ENCODE results near the gene TOB1. TPM values are rescaled to one million over a fixed set of nuclear protein-coding genes. Genes with fewer than 3 reads are reported as not detected.

TOB1 gene
- total RNA-seq, 1 experiment from 2014 or later: 86.0 TPM

- ChIA-PET RAD21 (ENCODE audit: low non-redundant PET in 1 of 2, low total read pairs in 2 of 2, uncharacterized antibody in 2 of 2, unreplicated experiment in 2 of 2) (no interaction called here), POLR2A (interaction anchor here (1.1 to 3.4 kb wide), 3 partner anchors 12 to 37 kb away, joined by 3 to 28 read pairs (median 6); partner anchors contain the start of gene TOB1), CTCF (no interaction called here)
- ATAC-seq (peak; percentile 8; the same call in 1 of the 2 replicates), DNase-seq (ENCODE audit: low read depth, low spot score) (no peak)
- Histone ChIP-seq H3K36me3 (ENCODE audit: control insufficient read depth in 1 of 2, insufficient read depth in 2 of 2, low read length in 2 of 2) (no peaks in the 10 kb centered on the region), H3K27ac (ENCODE audit: low read depth, low read length) (no peak overlapping the region), H4K20me1 (ENCODE audit: insufficient read depth) (no peaks in the 10 kb centered on the region), H3K9me3 (ENCODE audit: control insufficient read depth in 1 of 2, insufficient read depth in 1 of 2, low read depth in 1 of 2, low read length in 2 of 2) (no peaks in the 10 kb centered on the region), H3K79me2 (ENCODE audit: insufficient read depth, low read length) (no peaks in the 10 kb centered on the region), H3K9me2 (ENCODE audit: insufficient read depth) (no peaks in the 10 kb centered on the region), H3K9ac (ENCODE audit: low read length) (0 out of 2 replicates have a peak overlapping the region, but pooled peaks have one; percentile 1), H3K4me3 (replicated peaks in 1 of 2; ENCODE audit: low read depth in 1 of 2, low read length in 2 of 2) (no peak overlapping the region), H3K4me2 (ENCODE audit: low read length) (peak overlapping the region; percentile 10; the same call in 1 of the 2 replicates), H3K4me1 (ENCODE audit: control insufficient read depth in 1 of 2, insufficient read depth in 2 of 2, low read length in 2 of 2) (peaks cover 17 to 23% of the 10 kb centered on the region in 2 experiments), H2AFZ (ENCODE audit: low read depth, low read length, poor library complexity, severe bottlenecking) (no peak overlapping the region), H3K27me3 (ENCODE audit: insufficient read depth, low read length) (no peaks in the 10 kb centered on the region)
- intact Hi-C loops (cut with micrococcal nuclease): no loop called here
- TF ChIP-seq EZH2 (IDR thresholded peaks at IDR 0.05) (no peak), JUND (IDR thresholded peaks at IDR 0.05) (no peak), EGR1 (IDR thresholded peaks at IDR 0.05; ENCODE audit: low read depth) (no peak)
- BruUV-seq (replicated peaks): no TSS peak
These were observed 37.7 kb upstream of the TOB1 start for GRCh38 chr17:50903604-50904517.

GRCh38 chr17:50902372-50903353, 36.5 kb upstream of the TOB1 start:
- Histone ChIP-seq H3K4me2 (ENCODE audit: low read length) (no peak overlapping the region), H2AFZ (ENCODE audit: low read depth, low read length, poor library complexity, severe bottlenecking) (no peak overlapping the region), H3K9ac (ENCODE audit: low read length) (no peak overlapping the region), H4K20me1 (ENCODE audit: insufficient read depth) (no peaks in the 10 kb centered on the region), H3K36me3 (ENCODE audit: control insufficient read depth in 1 of 2, insufficient read depth in 2 of 2, low read length in 2 of 2) (no peaks in the 10 kb centered on the region), H3K4me3 (replicated peaks in 1 of 2; ENCODE audit: low read depth in 1 of 2, low read length in 2 of 2) (no peak overlapping the region), H3K79me2 (ENCODE audit: insufficient read depth, low read length) (no peaks in the 10 kb centered on the region), H3K27ac (ENCODE audit: low read depth, low read length) (no peak overlapping the region), H3K9me2 (ENCODE audit: insufficient read depth) (no peaks in the 10 kb centered on the region), H3K27me3 (ENCODE audit: insufficient read depth, low read length) (no peaks in the 10 kb centered on the region), H3K4me1 (ENCODE audit: control insufficient read depth in 1 of 2, insufficient read depth in 2 of 2, low read length in 2 of 2) (peaks cover 18 to 22% of the 10 kb centered on the region in 2 experiments), H3K9me3 (ENCODE audit: control insufficient read depth in 1 of 2, insufficient read depth in 1 of 2, low read depth in 1 of 2, low read length in 2 of 2) (no peaks in the 10 kb centered on the region)
- no peak for ATAC-seq
- BruUV-seq (replicated peaks): no TSS peak
- POLR2A ChIA-PET: interaction anchor here (2.1 kb wide), 1 partner anchor 36 kb away, joined by 6 read pairs; the partner anchor contains the start of gene TOB1
- CTCF ChIA-PET: no interaction called here
- RAD21 ChIA-PET (ENCODE audit: low non-redundant PET in 1 of 2, low total read pairs in 2 of 2, uncharacterized antibody in 2 of 2, unreplicated experiment in 2 of 2): no interaction called here
- DNase-seq (ENCODE audit: low read depth, low spot score): no peak
- intact Hi-C loops (cut with micrococcal nuclease): no loop called here
- TF ChIP-seq SP1 (IDR thresholded peaks at IDR 0.05; ENCODE audit: low read depth) (no peak), FOSL1 (IDR thresholded peaks at IDR 0.05; ENCODE audit: low read depth) (no peak), ZFX (IDR thresholded peaks at IDR 0.05) (no peak), CEBPB (IDR thresholded peaks at IDR 0.05; ENCODE audit: low read depth) (no peak), SRF (IDR thresholded peaks at IDR 0.05; ENCODE audit: low read depth) (no peak), ELF1 (IDR thresholded peaks at IDR 0.05; ENCODE audit: borderline replicate concordance, low read depth) (no peak), CBX3 (IDR thresholded peaks at IDR 0.05; ENCODE audit: low read depth) (no peak), TCF7L2 (IDR thresholded peaks at IDR 0.05; ENCODE audit: borderline replicate concordance, extremely low read depth, insufficient read depth, insufficient read length) (no peak), YY1 (IDR thresholded peaks at IDR 0.05; ENCODE audit: extremely low read depth, insufficient replicate concordance, low read depth, low read length) (no peak), JUND (IDR thresholded peaks at IDR 0.05) (no peak), REST (IDR thresholded peaks at IDR 0.05; ENCODE audit: low read depth) (no peak)
